PC-9 (cell line): ENCODE results near the gene LGALS1.

Source experiments
- CTCF ChIP-seq: fragments of 200-600 bp; sonication (generic); conservative IDR thresholded peaks from 2 replicates; pipeline ENCODE4 v1.6.1; 2017; ENCODE audit warnings: mixed run types, antibody characterized with exemption, mild to moderate bottlenecking, moderate library complexity
- EZH2 ChIP-seq: fragments of 200-600 bp; sonication (generic); IDR thresholded peaks from 2 replicates; pipeline ENCODE4 v1.8.0; 2017; ENCODE audit warnings: antibody characterized with exemption, low read depth

- TF ChIP-seq CTCF (no peak; the same call in 1 of the 2 replicates), EZH2 (no peak)
These were observed 39.1 kb upstream of the LGALS1 start for GRCh38 chr22:37636186-37636948.
